Endothelial cell of umbilical vein (primary cell): ENCODE measurements around the gene RNF144B. TPM values are rescaled to one million over a fixed set of nuclear protein-coding genes. Genes with fewer than 3 reads are reported as not detected.

ENCODE experiments used
- BruUV-seq: library from RNA; stranded (reverse); fragments of 400-500 nt; replicated peaks from 2 replicates; lab custom pipeline; 2021; lab: Mats Ljungman, UMichigan
- CTCF ChIA-PET: fragments of 300-600, 350-600 bp; sonication (Branson Sonifier 250); formaldehyde crosslinking; loops from one replicate; lab custom pipeline; 2021; ENCODE audit warnings: antibody characterized with exemption, inconsistent platforms; lab: Charles Lee
- POLR2A ChIA-PET: fragments of 300-600, 350-600 bp; sonication (Branson Sonifier 250); formaldehyde crosslinking; loops from one replicate; lab custom pipeline; 2021; ENCODE audit warnings: antibody characterized with exemption, inconsistent platforms; lab: Charles Lee
- DNase-seq: peaks from one replicate; pipeline ENCODE4 v3.0.0-alpha.2; 2011; ENCODE audit warnings: low read depth, low spot score
- FAIRE-seq: peaks from 2 replicates; lab custom pipeline; 2011; peaks lifted over from hg19 to GRCh38; lab: Jason Lieb, UNC
- H2AFZ ChIP-seq: 2 replicates; pipeline ENCODE4 v1.6.0; 2012; ENCODE audit warnings: low read depth, low read length, control low read depth, inconsistent platforms
- H3K27ac ChIP-seq: 2 replicates; pipeline ENCODE4 v1.5.1; 2011; ENCODE audit warnings: low read depth, mild to moderate bottlenecking, control low read depth, low read length, moderate library complexity; ENCODE audit not compliant: insufficient read depth
- H3K27me3 ChIP-seq, 2 experiments: 2 replicates each; pipeline versions ENCODE4 v1.6.0 to v1.6.1; 2011; ENCODE audit warnings: low read length in 2 of 2, mixed read lengths in 1 of 2; ENCODE audit not compliant: control insufficient read depth in 2 of 2, insufficient read depth in 2 of 2
- H3K36me3 ChIP-seq, 2 experiments: 2 replicates in 1 of 2; 3 replicates in 1 of 2; pipeline ENCODE4 v1.5.1; 2011; ENCODE audit warnings: low read length in 2 of 2, mild to moderate bottlenecking in 1 of 2, moderate library complexity in 1 of 2; ENCODE audit not compliant: control insufficient read depth in 2 of 2, insufficient read depth in 2 of 2; ENCODE audit errors: extremely low read depth in 1 of 2
- H3K4me1 ChIP-seq: 3 replicates; pipeline ENCODE4 v1.5.1; 2011; ENCODE audit warnings: mild to moderate bottlenecking, low read length; ENCODE audit not compliant: control insufficient read depth, insufficient read depth; ENCODE audit errors: extremely low read depth
- H3K4me2 ChIP-seq: 2 replicates; pipeline ENCODE4 v1.6.1; 2011; ENCODE audit warnings: low read length, control low read depth, mixed read lengths; ENCODE audit not compliant: insufficient read depth
- H3K4me3 ChIP-seq, 3 experiments: fragments of 200-600 bp in 1 of 3; sonication (generic), shearing (Covaris generic) in 1 of 3; replicated peaks in 1 of 3; 2 replicates each; pipeline ENCODE4 v1.5.1; 2011 to 2016; ENCODE audit warnings: control low read depth in 3 of 3, low read length in 3 of 3, mild to moderate bottlenecking in 2 of 3, inconsistent platforms in 1 of 3, low read depth in 1 of 3, moderate library complexity in 1 of 3; ENCODE audit not compliant: insufficient read depth in 1 of 3
- H3K79me2 ChIP-seq: 2 replicates; pipeline ENCODE4 v1.6.0; 2012; ENCODE audit warnings: low read length, inconsistent platforms; ENCODE audit not compliant: control insufficient read depth, insufficient read depth
- H3K9ac ChIP-seq: replicated peaks from 2 replicates; pipeline ENCODE3; 2011; ENCODE audit warnings: low read length, control low read depth; ENCODE audit not compliant: insufficient read depth; ENCODE audit errors: extremely low read depth
- H3K9me1 ChIP-seq: replicated peaks from 3 replicates; pipeline ENCODE4 v1.6.0; 2011; ENCODE audit warnings: mild to moderate bottlenecking, low read length; ENCODE audit not compliant: control insufficient read depth, insufficient read depth; ENCODE audit errors: extremely low read depth
- H3K9me3 ChIP-seq: replicated peaks from 2 replicates; pipeline ENCODE4 v1.5.1; 2012; ENCODE audit warnings: low read length, inconsistent platforms; ENCODE audit not compliant: control insufficient read depth, insufficient read depth
- H4K20me1 ChIP-seq: replicated peaks from 2 replicates; pipeline ENCODE3; 2011; ENCODE audit warnings: mild to moderate bottlenecking, low read length; ENCODE audit not compliant: control insufficient read depth, insufficient read depth; ENCODE audit errors: extremely low read depth
- EZH2 ChIP-seq: IDR thresholded peaks from 2 replicates; pipeline ENCODE4 v1.6.1; 2012; ENCODE audit warnings: borderline replicate concordance, low read depth, mild to moderate bottlenecking, moderate library complexity, low read length, inconsistent platforms; ENCODE audit not compliant: severe bottlenecking
- FOS ChIP-seq: IDR thresholded peaks from 2 replicates; pipeline ENCODE4 v1.6.1; 2011; ENCODE audit warnings: mild to moderate bottlenecking, low read length, moderate library complexity, borderline replicate concordance; ENCODE audit not compliant: insufficient read depth
- GATA2 ChIP-seq: IDR thresholded peaks from 2 replicates; pipeline ENCODE4 v1.7.0; 2011; ENCODE audit warnings: low read depth, mild to moderate bottlenecking, moderate library complexity, mixed read lengths, low read length; ENCODE audit not compliant: insufficient read length, insufficient read depth
- JUN ChIP-seq: IDR thresholded peaks from 2 replicates; pipeline ENCODE4 v1.6.1; 2011; ENCODE audit warnings: borderline replicate concordance, low read depth; ENCODE audit not compliant: insufficient read length, insufficient read depth
- MYC ChIP-seq: IDR thresholded peaks from one replicate; pipeline ENCODE4 v1.6.1; 2011; ENCODE audit warnings: mild to moderate bottlenecking, low read depth, low read length
- POLR2A ChIP-seq: IDR thresholded peaks from 2 replicates; pipeline ENCODE4 v1.6.1; 2012; ENCODE audit warnings: low read depth, mild to moderate bottlenecking, control low read depth, low read length
- POLR2AphosphoS5 ChIP-seq: IDR thresholded peaks from 2 replicates; pipeline ENCODE4 v1.6.1; 2012; ENCODE audit warnings: low read depth, mild to moderate bottlenecking, control low read depth, low read length, moderate library complexity; ENCODE audit not compliant: insufficient read depth
- dilution Hi-C: fragments of 300-500 bp; cut with MboI; formaldehyde crosslinking; loops from one replicate; pipeline ENCODE4 v1.15.0; 2019; ENCODE audit warnings: low sequenced_read_pairs; ENCODE audit not compliant: extremely low pct_ligation_motif_present
- intact Hi-C: fragments of 100-400 bp; cut with micrococcal nuclease; formaldehyde crosslinking; loops from one replicate; pipeline ENCODE4 v1.10.0; 2022
- polyA plus RNA-seq, 4 experiments: library from polyadenylated mRNA; depleted of rRNA in 3 of 4; stranded (reverse) in 3 of 4; unstranded in 1 of 4; fragments of >200 nt; gene quantifications; 2 replicates each; pipeline versions ENCODE4 v1.2.1 to v1.2.3, GENCODE V29; 2011 to 2012; ENCODE audit warnings: missing spikeins in 1 of 4
- total RNA-seq: library from RNA; stranded (reverse); gene quantifications from 2 replicates; pipeline ENCODE4 v1.2.3, GENCODE V29; 2021
- TF ChIP-seq, protein P1 (sequence below): IDR thresholded peaks from 2 replicates; pipeline ENCODE4 v1.6.1; 2011; ENCODE audit not compliant: insufficient read depth, insufficient read length
- TF ChIP-seq, protein P2 (sequence below), 2 donors: IDR thresholded peaks; 1 replicate in 1 of 2; 2 replicates in 1 of 2; pipeline ENCODE4 v1.5.1; 2011; ENCODE audit warnings: low read length in 2 of 2, mild to moderate bottlenecking in 2 of 2, moderate library complexity in 2 of 2, control low read depth in 1 of 2, inconsistent platforms in 1 of 2, low read depth in 1 of 2; ENCODE audit not compliant: insufficient read depth in 1 of 2; ENCODE audit errors: extremely low read depth in 1 of 2

RNF144B gene
- total and polyA plus RNA-seq, 2 donors (not counting 3 experiments of a cell fraction or from before 2014, with no cell fraction given), result 18.1 to 97.3 TPM

DNA sequence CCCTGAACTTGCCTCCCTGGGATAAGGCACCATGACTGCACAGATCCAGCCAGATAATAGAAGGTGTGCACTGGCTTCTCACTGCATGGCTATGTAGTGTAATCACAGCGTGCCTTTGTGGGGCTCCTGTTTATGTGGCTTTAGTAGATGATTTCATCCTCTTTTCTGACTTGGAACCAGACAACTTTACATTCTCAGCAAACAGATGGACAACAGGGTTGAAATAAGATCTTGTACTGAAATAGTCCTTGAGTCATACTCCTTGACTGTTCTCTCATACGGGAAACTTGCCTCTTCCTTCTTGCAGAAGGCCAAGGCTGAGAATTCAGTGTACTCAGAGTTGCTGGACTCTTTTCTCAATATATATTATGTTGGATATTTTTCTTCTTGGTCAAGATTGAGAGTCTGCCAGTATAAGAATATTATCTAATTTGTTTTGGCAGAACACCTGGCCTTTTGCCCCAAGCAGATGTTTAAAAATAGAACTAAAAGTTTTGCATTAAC, 25.0 kb upstream of the RNF144B start:
- BruUV-seq, result no TSS peak
- Histone ChIP-seq H3K36me3 (no peaks in the 10 kb centered on the region), H3K9me1 (no peaks in the 10 kb centered on the region), H3K9me3 (no peaks in the 10 kb centered on the region), H3K27me3 (no peaks in the 10 kb centered on the region), H3K4me3 (no peak overlapping the region), H3K4me1 (peaks cover 30% of the 10 kb centered on the region), H4K20me1 (no peaks in the 10 kb centered on the region), H3K79me2 (no peaks in the 10 kb centered on the region), H3K27ac (no peak overlapping the region), H3K4me2 (no peak overlapping the region), H2AFZ (peak overlapping the region; percentile 2), H3K9ac (no peak overlapping the region)
- TF ChIP-seq POLR2AphosphoS5 (no peak), POLR2A (no peak), EZH2 (no peak), GATA2 (no peak), MYC (no peak), JUN (peak; percentile 62), FOS (peak; percentile 38)
- TF ChIP-seq, protein P1, sequence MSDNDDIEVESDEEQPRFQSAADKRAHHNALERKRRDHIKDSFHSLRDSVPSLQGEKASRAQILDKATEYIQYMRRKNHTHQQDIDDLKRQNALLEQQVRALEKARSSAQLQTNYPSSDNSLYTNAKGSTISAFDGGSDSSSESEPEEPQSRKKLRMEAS, result no peak
- TF ChIP-seq, protein P2, sequence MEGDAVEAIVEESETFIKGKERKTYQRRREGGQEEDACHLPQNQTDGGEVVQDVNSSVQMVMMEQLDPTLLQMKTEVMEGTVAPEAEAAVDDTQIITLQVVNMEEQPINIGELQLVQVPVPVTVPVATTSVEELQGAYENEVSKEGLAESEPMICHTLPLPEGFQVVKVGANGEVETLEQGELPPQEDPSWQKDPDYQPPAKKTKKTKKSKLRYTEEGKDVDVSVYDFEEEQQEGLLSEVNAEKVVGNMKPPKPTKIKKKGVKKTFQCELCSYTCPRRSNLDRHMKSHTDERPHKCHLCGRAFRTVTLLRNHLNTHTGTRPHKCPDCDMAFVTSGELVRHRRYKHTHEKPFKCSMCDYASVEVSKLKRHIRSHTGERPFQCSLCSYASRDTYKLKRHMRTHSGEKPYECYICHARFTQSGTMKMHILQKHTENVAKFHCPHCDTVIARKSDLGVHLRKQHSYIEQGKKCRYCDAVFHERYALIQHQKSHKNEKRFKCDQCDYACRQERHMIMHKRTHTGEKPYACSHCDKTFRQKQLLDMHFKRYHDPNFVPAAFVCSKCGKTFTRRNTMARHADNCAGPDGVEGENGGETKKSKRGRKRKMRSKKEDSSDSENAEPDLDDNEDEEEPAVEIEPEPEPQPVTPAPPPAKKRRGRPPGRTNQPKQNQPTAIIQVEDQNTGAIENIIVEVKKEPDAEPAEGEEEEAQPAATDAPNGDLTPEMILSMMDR (IDR thresholded peaks at IDR 0.05; ENCODE audit: extremely low read depth in 1 of 2, insufficient read depth in 1 of 2, low read depth in 1 of 2, low read length in 2 of 2), result no peak
- CTCF ChIA-PET, result interaction anchor here (1.2 kb wide), 1 partner anchor 15 kb away, joined by 3 read pairs; no protein-coding TSS in a partner anchor
- dilution Hi-C loops (no loop called here), intact Hi-C loops (loop anchor here (2.0 kb wide), 1 partner anchor 15 kb away; no protein-coding TSS in a partner anchor)
- peak; percentile 49 for FAIRE-seq
- peak; percentile 84 for DNase-seq
- POLR2A ChIA-PET, result no interaction called here
